Activated T-cell treated with anti-CD3 and anti-CD28 coated beads for 24 hours (primary cell): ENCODE measurements around the gene IFIT5.
"Not testable (repeated sequence)": the region's sequence is repeated elsewhere in the genome, so short reads cannot be mapped to it uniquely, and the experiment has no call there.

Experiments
- DNase-seq: peaks from one replicate; pipeline ENCODE4 v3.0.0-alpha.2; 2020; ENCODE audit warnings: low read depth

Gene IFIT5

GRCh38 chr10:89428877-89429276, 14.5 kb downstream of the IFIT5 start:
- DNase-seq, result no peak

- DNase-seq, result no peak
Measured at GRCh38 chr10:89431977-89432376, 17.6 kb downstream of the IFIT5 start.

- DNase-seq, result no peak
Measured at GRCh38 chr10:89438525-89438924, 24.2 kb downstream of the IFIT5 start.

- DNase-seq, result no peak
Measured at GRCh38 chr10:89440226-89441009, 26.1 kb downstream of the IFIT5 start.

- DNase-seq, result no peak
Measured at GRCh38 chr10:89442289-89442688, 27.9 kb downstream of the IFIT5 start.

GRCh38 chr10:89444819-89445218, 30.5 kb downstream of the IFIT5 start:
- DNase-seq, result not testable (repeated sequence)

- DNase-seq, result no peak
Measured at GRCh38 chr10:89450901-89451300, 36.5 kb downstream of the IFIT5 start.

- DNase-seq, result no peak
Measured at GRCh38 chr10:89452193-89452592, 37.8 kb downstream of the IFIT5 start.

GRCh38 chr10:89454561-89455347, 40.4 kb downstream of the IFIT5 start:
- no peak for DNase-seq

GRCh38 chr10:89458291-89458690, 43.9 kb downstream of the IFIT5 start:
- DNase-seq, result no peak

GRCh38 chr10:89458784-89459183, 44.4 kb downstream of the IFIT5 start:
- DNase-seq, result no peak

- DNase-seq, result no peak
Measured at GRCh38 chr10:89463846-89464537, 49.6 kb downstream of the IFIT5 start.

- DNase-seq, result no peak
Measured at GRCh38 chr10:89465196-89465595, 50.8 kb downstream of the IFIT5 start.

- no peak for DNase-seq
Measured at GRCh38 chr10:89466599-89467035, 52.2 kb downstream of the IFIT5 start.

- no peak for DNase-seq
Measured at GRCh38 chr10:89468191-89468965, 54.0 kb downstream of the IFIT5 start.

GRCh38 chr10:89469517-89469916, 55.1 kb downstream of the IFIT5 start:
- DNase-seq, result no peak
